ENCODE results near the gene THRA. TPM values are rescaled to one million over a fixed set of nuclear protein-coding genes. Genes with fewer than 3 reads are reported as not detected.

THRA gene
- total and polyA plus RNA-seq, 2 donors (not counting 3 experiments of a cell fraction or from before 2014, with no cell fraction given) = 17.4 to 29.6 TPM

DNA sequence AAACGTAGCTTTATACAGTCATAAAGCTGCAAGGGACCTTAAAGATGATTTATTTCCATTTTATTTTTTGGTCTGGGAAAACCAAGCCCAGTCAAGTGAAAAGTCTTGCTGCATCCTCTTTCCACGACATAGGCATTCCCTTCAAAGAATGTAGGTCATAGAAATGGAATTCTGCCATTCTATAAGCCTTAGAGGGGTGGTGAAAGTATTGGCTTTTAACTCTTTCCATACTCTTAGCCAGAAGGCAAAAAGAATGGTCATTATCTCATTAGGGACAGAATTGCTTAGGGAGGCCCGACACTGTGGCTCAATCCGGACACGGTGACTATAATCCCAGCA is 51.1 kb downstream of the THRA start:
- H3K4me1 ChIP-seq (ENCODE audit: control insufficient read depth, extremely low read depth, insufficient read depth, low read length) = peaks cover 49% of the 10 kb centered on the region
- H3K79me2 ChIP-seq (ENCODE audit: control insufficient read depth, insufficient read depth, low read length) = no peaks in the 10 kb centered on the region
- H3K9ac ChIP-seq (replicated peaks; ENCODE audit: extremely low read depth, insufficient read depth, low read length) = peak overlapping the region; percentile 74
- H2AFZ ChIP-seq (ENCODE audit: low read depth, low read length) = peak overlapping the region; percentile 51
- no peak overlapping the region for H3K4me3 ChIP-seq (replicated peaks in 1 of 3; ENCODE audit: insufficient read depth in 1 of 3, low read depth in 1 of 3, low read length in 3 of 3)
- H4K20me1 ChIP-seq (replicated peaks; ENCODE audit: control insufficient read depth, extremely low read depth, insufficient read depth, low read length) = no peaks in the 10 kb centered on the region
- FAIRE-seq (no peak), DNase-seq (ENCODE audit: low read depth, low spot score) (no peak)
- TF ChIP-seq, protein P1, sequence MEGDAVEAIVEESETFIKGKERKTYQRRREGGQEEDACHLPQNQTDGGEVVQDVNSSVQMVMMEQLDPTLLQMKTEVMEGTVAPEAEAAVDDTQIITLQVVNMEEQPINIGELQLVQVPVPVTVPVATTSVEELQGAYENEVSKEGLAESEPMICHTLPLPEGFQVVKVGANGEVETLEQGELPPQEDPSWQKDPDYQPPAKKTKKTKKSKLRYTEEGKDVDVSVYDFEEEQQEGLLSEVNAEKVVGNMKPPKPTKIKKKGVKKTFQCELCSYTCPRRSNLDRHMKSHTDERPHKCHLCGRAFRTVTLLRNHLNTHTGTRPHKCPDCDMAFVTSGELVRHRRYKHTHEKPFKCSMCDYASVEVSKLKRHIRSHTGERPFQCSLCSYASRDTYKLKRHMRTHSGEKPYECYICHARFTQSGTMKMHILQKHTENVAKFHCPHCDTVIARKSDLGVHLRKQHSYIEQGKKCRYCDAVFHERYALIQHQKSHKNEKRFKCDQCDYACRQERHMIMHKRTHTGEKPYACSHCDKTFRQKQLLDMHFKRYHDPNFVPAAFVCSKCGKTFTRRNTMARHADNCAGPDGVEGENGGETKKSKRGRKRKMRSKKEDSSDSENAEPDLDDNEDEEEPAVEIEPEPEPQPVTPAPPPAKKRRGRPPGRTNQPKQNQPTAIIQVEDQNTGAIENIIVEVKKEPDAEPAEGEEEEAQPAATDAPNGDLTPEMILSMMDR (IDR thresholded peaks at IDR 0.05; ENCODE audit: extremely low read depth in 1 of 2, insufficient read depth in 1 of 2, low read depth in 1 of 2, low read length in 2 of 2) = no peak
- TF ChIP-seq FOS (IDR thresholded peaks at IDR 0.05; ENCODE audit: borderline replicate concordance, insufficient read depth, low read length) (no peak), JUN (IDR thresholded peaks at IDR 0.05; ENCODE audit: borderline replicate concordance, insufficient read depth, insufficient read length, low read depth) (no peak), POLR2A (IDR thresholded peaks at IDR 0.05; ENCODE audit: low read depth, low read length) (no peak), POLR2AphosphoS5 (IDR thresholded peaks at IDR 0.05; ENCODE audit: insufficient read depth, low read depth, low read length) (no peak), MYC (IDR thresholded peaks at IDR 0.05; ENCODE audit: low read depth, low read length) (no peak), GATA2 (IDR thresholded peaks at IDR 0.05; ENCODE audit: insufficient read depth, insufficient read length, low read depth, low read length) (no peak), EZH2 (IDR thresholded peaks at IDR 0.05; ENCODE audit: borderline replicate concordance, low read depth, low read length, severe bottlenecking) (no peak)
- TF ChIP-seq, protein P2, sequence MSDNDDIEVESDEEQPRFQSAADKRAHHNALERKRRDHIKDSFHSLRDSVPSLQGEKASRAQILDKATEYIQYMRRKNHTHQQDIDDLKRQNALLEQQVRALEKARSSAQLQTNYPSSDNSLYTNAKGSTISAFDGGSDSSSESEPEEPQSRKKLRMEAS (IDR thresholded peaks at IDR 0.05; ENCODE audit: insufficient read depth, insufficient read length) = no peak
- intact Hi-C loops (cut with micrococcal nuclease) (loop anchor here (1.0 kb wide), 4 partner anchors 7 to 176 kb away; partner anchors contain the start of gene MSL1), dilution Hi-C loops (cut with MboI; ENCODE audit: extremely low pct_ligation_motif_present, low sequenced_read_pairs) (no loop called here)
- BruUV-seq (replicated peaks) = no TSS peak
- H3K9me3 ChIP-seq (replicated peaks; ENCODE audit: control insufficient read depth, insufficient read depth, low read length) = no peaks in the 10 kb centered on the region
- H3K27ac ChIP-seq (ENCODE audit: insufficient read depth, low read depth, low read length) = peak overlapping the region; percentile 76
- H3K27me3 ChIP-seq (ENCODE audit: control insufficient read depth in 2 of 2, insufficient read depth in 2 of 2, low read length in 2 of 2) = no peaks in the 10 kb centered on the region
- peak overlapping the region; percentile 83 for H3K4me2 ChIP-seq (ENCODE audit: insufficient read depth, low read length)
- no peaks in the 10 kb centered on the region for H3K36me3 ChIP-seq (ENCODE audit: control insufficient read depth in 2 of 2, extremely low read depth in 1 of 2, insufficient read depth in 2 of 2, low read length in 2 of 2)
- ChIA-PET POLR2A (interaction anchor here (0.6 to 4.3 kb wide), 7 partner anchors 8 to 1574 kb away, joined by 3 to 56 read pairs (median 3); partner anchors contain the start of genes MSL1 and NR1D1), CTCF (interaction anchor here (1.0 to 5.8 kb wide), 27 partner anchors 9 to 179 kb away, joined by 3 to 138 read pairs (median 10); partner anchors contain the start of genes CASC3, CSF3, MED24 and MSL1)
- H3K9me1 ChIP-seq (replicated peaks; ENCODE audit: control insufficient read depth, extremely low read depth, insufficient read depth, low read length) = no peaks in the 10 kb centered on the region

All from endothelial cell of umbilical vein (primary cell).